Measurements from ENCODE around the gene LHFPL6. TPM values are rescaled to one million over a fixed set of nuclear protein-coding genes. Genes with fewer than 3 reads are reported as not detected.

Gene LHFPL6
- total and polyA plus RNA-seq, 10 of the 15 experiments (the other 5 are each of a cell fraction or from before 2014, with no cell fraction given), result 0.11 to 4.6 (median 0.41) TPM

DNA sequence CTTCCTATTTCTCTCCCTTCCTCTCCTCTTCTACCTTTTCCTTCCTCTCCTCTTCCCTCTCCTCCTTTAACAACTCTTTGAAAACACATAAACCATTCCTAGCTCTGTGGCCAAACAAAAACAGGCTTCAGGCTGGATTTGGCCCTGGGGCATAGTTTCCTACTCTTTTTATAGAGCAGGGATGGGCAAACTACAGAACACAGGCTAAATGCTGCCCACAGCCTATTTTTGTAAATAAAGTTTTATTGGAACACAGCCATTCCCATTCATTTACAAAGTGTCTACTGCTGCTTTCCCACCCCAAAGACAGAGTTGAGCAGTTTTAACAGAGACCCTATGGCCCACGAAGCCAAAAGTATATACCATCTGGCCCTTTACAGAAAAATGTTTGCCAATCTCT is 35.4 kb downstream of the LHFPL6 start:
- Histone ChIP-seq H3K4me2 (ENCODE audit: control insufficient read depth, insufficient read depth) (no peak overlapping the region), H3K36me3 (ENCODE audit: control insufficient read depth in 2 of 2, insufficient read depth in 2 of 2, low read length in 1 of 2) (no peaks in the 10 kb centered on the region), H4K20me1 (ENCODE audit: control insufficient read depth, insufficient read depth) (no peaks in the 10 kb centered on the region), H3K4me1 (ENCODE audit: control insufficient read depth, insufficient read depth, low read length) (no peaks in the 10 kb centered on the region), H3K27ac (ENCODE audit: control insufficient read depth, insufficient read depth) (no peak overlapping the region), H3K9ac (ENCODE audit: control insufficient read depth, insufficient read depth, low read length) (no peak overlapping the region), H2AFZ (ENCODE audit: control insufficient read depth, low read depth, low read length) (no peak overlapping the region), H3K9me3 (replicated peaks; ENCODE audit: control insufficient read depth, insufficient read depth, low read length) (no peaks in the 10 kb centered on the region), H3K79me2 (ENCODE audit: control insufficient read depth, insufficient read depth, low read length) (no peaks in the 10 kb centered on the region), H3K4me3 (no peak overlapping the region), H3K27me3 (replicated peaks in 1 of 2; ENCODE audit: control insufficient read depth in 2 of 2, insufficient read depth in 2 of 2, low read length in 1 of 2) (no peaks in the 10 kb centered on the region)
- DNase-seq (ENCODE audit: low read depth, low spot score) (no peak), ATAC-seq (no peak), FAIRE-seq (no peak)
- POLR2A ChIA-PET, result interaction anchor here (0.6 kb wide), 1 partner anchor 27 kb away, joined by 6 read pairs; no protein-coding TSS in a partner anchor
- SMC1A ChIA-PET (ENCODE audit: uncharacterized antibody, unreplicated experiment), result no interaction called here
- RAD21 ChIA-PET (ENCODE audit: unreplicated experiment), result interaction anchor here (0.7 kb wide), 1 partner anchor 33 kb away, joined by 5 read pairs; no protein-coding TSS in a partner anchor
- TF ChIP-seq ZBTB40 (IDR thresholded peaks at IDR 0.05; ENCODE audit: borderline replicate concordance) (peak; percentile 77), MXI1 (IDR thresholded peaks at IDR 0.05; ENCODE audit: low read depth, low read length) (no peak)
- 0% methylated on average over 1 of the region's 1 CpG for WGBS (ENCODE audit: insufficient coverage, insufficient replicate concordance, low lambda C conversion rate, missing lambda C conversion rate)
- CTCF ChIA-PET, result interaction anchor here (1.2 to 2.5 kb wide), 3 partner anchors 8 to 44 kb away, joined by 3 to 8 read pairs (median 5); no protein-coding TSS in a partner anchor
- no TSS peak for BruUV-seq (replicated peaks)
- intact Hi-C loops (cut with micrococcal nuclease; ENCODE audit: unreplicated experiment), result no loop called here
- in situ Hi-C loops (cut with MboI), result no loop called here
